HCT116 (cell line): ENCODE data around the gene SPINT4. TPM values are rescaled to one million over a fixed set of nuclear protein-coding genes. Genes with fewer than 3 reads are reported as not detected.

Experiments used
- ATAC-seq: fragments of 200-7000 bp; cut with Tn5 transposase; 2 replicates; pipeline ENCODE4 v1.9.1; 2020; ENCODE audit warnings: mild to moderate bottlenecking, moderate library complexity
- BruUV-seq: library from RNA; stranded (reverse); fragments of 400-500 nt; replicated peaks from 2 replicates; lab custom pipeline; 2021; lab: Mats Ljungman, UMichigan
- CTCF ChIA-PET: fragments of 300-600 bp; sonication (Branson Sonifier 250); formaldehyde crosslinking; loops from one replicate; lab custom pipeline; 2021; ENCODE audit warnings: antibody characterized with exemption; lab: Charles Lee
- POLR2A ChIA-PET: fragments of 300-600, 350-600 bp; sonication (Branson Sonifier 250); formaldehyde crosslinking; loops from one replicate; lab custom pipeline; 2021; ENCODE audit warnings: antibody characterized with exemption; lab: Charles Lee
- RAD21 ChIA-PET, 2 experiments: fragments of 300-600 bp; sonication (Branson Sonifier 250); formaldehyde crosslinking; loops; one replicate each; lab custom pipeline; 2023; ENCODE audit warnings: low total read pairs in 2 of 2; ENCODE audit not compliant: uncharacterized antibody in 2 of 2, unreplicated experiment in 2 of 2, low non-redundant PET in 1 of 2; lab: Charles Lee
- DNase-seq: peaks from one replicate; pipeline ENCODE4 v3.0.0-alpha.2; 2010; ENCODE audit warnings: low read depth, low spot score
- H2AFZ ChIP-seq: fragments of 200-600 bp; shearing (Covaris generic), sonication (generic); 2 replicates; pipeline ENCODE4 v1.6.1; 2017; ENCODE audit warnings: low read depth, mixed run types, mixed read lengths, antibody characterized with exemption, low read length; ENCODE audit not compliant: poor library complexity, severe bottlenecking
- H3K27ac ChIP-seq: 2 replicates; pipeline ENCODE4 v1.5.1; 2012; ENCODE audit warnings: low read depth, low read length
- H3K27me3 ChIP-seq: fragments of 200-600 bp; sonication (generic); 2 replicates; pipeline ENCODE4 v1.6.1; 2016; ENCODE audit warnings: mixed run types, low read length, mixed read lengths; ENCODE audit not compliant: insufficient read depth
- H3K36me3 ChIP-seq, 2 experiments: fragments of 200-500 bp in 1 of 2; fragments of 200-600 bp in 1 of 2; sonication (Bioruptor generic) in 1 of 2; sonication (generic) in 1 of 2; 2 replicates each; pipeline versions ENCODE4 v1.5.1 to v1.6.1; 2014 to 2016; ENCODE audit warnings: low read length in 2 of 2, inconsistent platforms in 1 of 2, mixed read lengths in 1 of 2, mixed run types in 1 of 2; ENCODE audit not compliant: insufficient read depth in 2 of 2, control insufficient read depth in 1 of 2
- H3K4me1 ChIP-seq, 2 experiments: fragments of 200-600 bp in 1 of 2; sonication (generic) in 1 of 2; 2 replicates each; pipeline versions ENCODE4 v1.5.1 to v1.6.1; 2012 to 2017; ENCODE audit warnings: low read length in 2 of 2, inconsistent platforms in 1 of 2, mild to moderate bottlenecking in 1 of 2, mixed read lengths in 1 of 2, mixed run types in 1 of 2, moderate library complexity in 1 of 2; ENCODE audit not compliant: insufficient read depth in 2 of 2, control insufficient read depth in 1 of 2
- H3K4me2 ChIP-seq: fragments of 200-600 bp; sonication (generic); 2 replicates; pipeline ENCODE4 v1.6.1; 2017; ENCODE audit warnings: mixed run types, low read length, mixed read lengths
- H3K4me3 ChIP-seq, 2 experiments: fragments of 200-600 bp in 1 of 2; sonication (generic) in 1 of 2; replicated peaks in 1 of 2; 2 replicates each; pipeline ENCODE4 v1.5.1; 2011 to 2016; ENCODE audit warnings: low read length in 2 of 2, control low read depth in 1 of 2, low read depth in 1 of 2, mild to moderate bottlenecking in 1 of 2, mixed read lengths in 1 of 2, mixed run types in 1 of 2
- H3K79me2 ChIP-seq: fragments of 200-600 bp; sonication (generic); 2 replicates; pipeline ENCODE4 v1.6.1; 2017; ENCODE audit warnings: mild to moderate bottlenecking, mixed run types, low read length, moderate library complexity, mixed read lengths; ENCODE audit not compliant: insufficient read depth
- H3K9ac ChIP-seq: fragments of 200-600 bp; sonication (generic); 2 replicates; pipeline ENCODE4 v1.6.1; 2016; ENCODE audit warnings: low read length, mixed read lengths
- H3K9me2 ChIP-seq: fragments of 200-600 bp; sonication (generic), shearing (Covaris generic); 2 replicates; pipeline ENCODE4 v1.6.1; 2017; ENCODE audit warnings: mixed run types, mild to moderate bottlenecking, moderate library complexity; ENCODE audit not compliant: insufficient read depth
- H3K9me3 ChIP-seq, 2 experiments: fragments of 200-500 bp in 1 of 2; fragments of 200-600 bp in 1 of 2; sonication (Bioruptor generic) in 1 of 2; sonication (generic) in 1 of 2; 2 replicates each; pipeline ENCODE4 v1.6.1; 2014 to 2017; ENCODE audit warnings: low read length in 2 of 2, mixed read lengths in 2 of 2, inconsistent platforms in 1 of 2, low read depth in 1 of 2, mild to moderate bottlenecking in 1 of 2, mixed run types in 1 of 2, moderate library complexity in 1 of 2; ENCODE audit not compliant: control insufficient read depth in 1 of 2, insufficient read depth in 1 of 2
- H4K20me1 ChIP-seq: fragments of 200-600 bp; sonication (generic), shearing (Covaris generic); 2 replicates; pipeline ENCODE4 v1.6.1; 2017; ENCODE audit warnings: mixed run types, mild to moderate bottlenecking, moderate library complexity; ENCODE audit not compliant: insufficient read depth
- ELF1 ChIP-seq: IDR thresholded peaks from 2 replicates; pipeline ENCODE4 v1.6.1; 2012; ENCODE audit warnings: low read depth, borderline replicate concordance
- EZH2phosphoT487 ChIP-seq: fragments of 200-600 bp; IDR thresholded peaks from 2 replicates; pipeline ENCODE4 v1.6.1; 2018; ENCODE audit warnings: antibody characterized with exemption, borderline replicate concordance
- FOSL1 ChIP-seq: IDR thresholded peaks from 2 replicates; pipeline ENCODE4 v1.6.1; 2012; ENCODE audit warnings: low read depth
- POLR2AphosphoS5 ChIP-seq: IDR thresholded peaks from 2 replicates; pipeline ENCODE4 v1.6.1; 2011; ENCODE audit warnings: mild to moderate bottlenecking, low read depth, low read length, moderate library complexity
- RAD21 ChIP-seq: IDR thresholded peaks from 2 replicates; pipeline ENCODE4 v1.6.1; 2012; ENCODE audit warnings: low read depth, mild to moderate bottlenecking
- ZFX ChIP-seq: fragments of 450-650 bp; IDR thresholded peaks from 2 replicates; pipeline ENCODE4 v1.6.1; 2017
- intact Hi-C: fragments of 100-400 bp; cut with micrococcal nuclease; formaldehyde crosslinking; loops from 2 replicates; pipeline ENCODE4 v1.10.0; 2022
- total RNA-seq: library from RNA; stranded (reverse); gene quantifications from one replicate; pipeline ENCODE4 v1.2.1, GENCODE V29; 2021; ENCODE audit not compliant: unreplicated experiment
- TF ChIP-seq, protein P1 (sequence below): IDR thresholded peaks from 2 replicates; pipeline ENCODE4 v1.6.1; 2012
- TF ChIP-seq, protein P2 (sequence below): IDR thresholded peaks from 2 replicates; pipeline ENCODE4 v1.6.1; 2012; ENCODE audit warnings: low read depth

Gene SPINT4
- total RNA-seq, 1 experiment from 2014 or later: not detected

DNA sequence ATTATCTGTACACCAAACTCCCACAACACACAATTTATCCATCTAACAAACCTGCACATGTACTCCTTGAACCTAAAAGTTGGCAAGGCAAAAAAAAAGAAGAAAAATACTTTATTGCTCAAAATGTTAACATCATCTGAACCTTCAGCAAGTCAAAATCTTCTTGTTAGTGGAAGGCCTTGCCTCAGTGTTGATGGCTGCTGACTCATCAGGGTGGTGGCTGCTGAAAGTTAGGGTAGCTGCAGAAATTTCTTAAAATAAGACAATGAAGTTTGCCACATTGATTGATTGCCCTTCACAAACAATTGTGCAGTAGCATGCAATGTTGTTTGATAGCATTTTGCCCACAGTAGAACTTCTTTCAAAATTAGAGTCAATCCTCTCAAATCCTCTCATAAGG, 49.4 kb upstream of the SPINT4 start:
- intact Hi-C loops: no loop called here
- H3K9me3 ChIP-seq: no peaks in the 10 kb centered on the region

More for the DNA sequence above, 49.4 kb upstream of the SPINT4 start:
- TF ChIP-seq, protein P1, sequence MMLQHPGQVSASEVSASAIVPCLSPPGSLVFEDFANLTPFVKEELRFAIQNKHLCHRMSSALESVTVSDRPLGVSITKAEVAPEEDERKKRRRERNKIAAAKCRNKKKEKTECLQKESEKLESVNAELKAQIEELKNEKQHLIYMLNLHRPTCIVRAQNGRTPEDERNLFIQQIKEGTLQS: no peak
- TF ChIP-seq RAD21 (no peak), FOSL1 (no peak), POLR2AphosphoS5 (no peak), ELF1 (no peak), EZH2phosphoT487 (no peak), ZFX (no peak)
- TF ChIP-seq, protein P2, sequence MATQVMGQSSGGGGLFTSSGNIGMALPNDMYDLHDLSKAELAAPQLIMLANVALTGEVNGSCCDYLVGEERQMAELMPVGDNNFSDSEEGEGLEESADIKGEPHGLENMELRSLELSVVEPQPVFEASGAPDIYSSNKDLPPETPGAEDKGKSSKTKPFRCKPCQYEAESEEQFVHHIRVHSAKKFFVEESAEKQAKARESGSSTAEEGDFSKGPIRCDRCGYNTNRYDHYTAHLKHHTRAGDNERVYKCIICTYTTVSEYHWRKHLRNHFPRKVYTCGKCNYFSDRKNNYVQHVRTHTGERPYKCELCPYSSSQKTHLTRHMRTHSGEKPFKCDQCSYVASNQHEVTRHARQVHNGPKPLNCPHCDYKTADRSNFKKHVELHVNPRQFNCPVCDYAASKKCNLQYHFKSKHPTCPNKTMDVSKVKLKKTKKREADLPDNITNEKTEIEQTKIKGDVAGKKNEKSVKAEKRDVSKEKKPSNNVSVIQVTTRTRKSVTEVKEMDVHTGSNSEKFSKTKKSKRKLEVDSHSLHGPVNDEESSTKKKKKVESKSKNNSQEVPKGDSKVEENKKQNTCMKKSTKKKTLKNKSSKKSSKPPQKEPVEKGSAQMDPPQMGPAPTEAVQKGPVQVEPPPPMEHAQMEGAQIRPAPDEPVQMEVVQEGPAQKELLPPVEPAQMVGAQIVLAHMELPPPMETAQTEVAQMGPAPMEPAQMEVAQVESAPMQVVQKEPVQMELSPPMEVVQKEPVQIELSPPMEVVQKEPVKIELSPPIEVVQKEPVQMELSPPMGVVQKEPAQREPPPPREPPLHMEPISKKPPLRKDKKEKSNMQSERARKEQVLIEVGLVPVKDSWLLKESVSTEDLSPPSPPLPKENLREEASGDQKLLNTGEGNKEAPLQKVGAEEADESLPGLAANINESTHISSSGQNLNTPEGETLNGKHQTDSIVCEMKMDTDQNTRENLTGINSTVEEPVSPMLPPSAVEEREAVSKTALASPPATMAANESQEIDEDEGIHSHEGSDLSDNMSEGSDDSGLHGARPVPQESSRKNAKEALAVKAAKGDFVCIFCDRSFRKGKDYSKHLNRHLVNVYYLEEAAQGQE: no peak
- H3K4me3 ChIP-seq: no peak overlapping the region
- no peaks in the 10 kb centered on the region for H4K20me1 ChIP-seq
- H3K27me3 ChIP-seq: no peaks in the 10 kb centered on the region
- DNase-seq (no peak), ATAC-seq (no peak)
- H3K27ac ChIP-seq: no peak overlapping the region
- no peak overlapping the region for H3K4me2 ChIP-seq
- no TSS peak for BruUV-seq
- no peaks in the 10 kb centered on the region for H3K79me2 ChIP-seq
- POLR2A ChIA-PET: no interaction called here
- RAD21 ChIA-PET: no interaction called here
- CTCF ChIA-PET: no interaction called here
- no peak overlapping the region for H2AFZ ChIP-seq
- no peak overlapping the region for H3K9ac ChIP-seq
- no peaks in the 10 kb centered on the region for H3K4me1 ChIP-seq
- no peaks in the 10 kb centered on the region for H3K9me2 ChIP-seq
- no peaks in the 10 kb centered on the region for H3K36me3 ChIP-seq
